SU-DHL-6 (cell line): ENCODE measurements around the gene BRPF3.

Experiments
- EZH2phosphoT487 ChIP-seq: fragments of 200-600 bp; sonication (generic), shearing (Covaris generic); conservative IDR thresholded peaks from 2 replicates; pipeline ENCODE4 v1.6.1; 2018; ENCODE audit warnings: mild to moderate bottlenecking, antibody characterized with exemption, low read length, moderate library complexity, mixed read lengths
- TF ChIP-seq, protein P1 (sequence below): fragments of 200-600 bp; sonication (generic); IDR thresholded peaks from one replicate; pipeline ENCODE4 v1.5.1; 2017; ENCODE audit warnings: antibody characterized with exemption, mild to moderate bottlenecking, low read length, moderate library complexity; ENCODE audit not compliant: insufficient read depth, poor library complexity, severe bottlenecking

DNA sequence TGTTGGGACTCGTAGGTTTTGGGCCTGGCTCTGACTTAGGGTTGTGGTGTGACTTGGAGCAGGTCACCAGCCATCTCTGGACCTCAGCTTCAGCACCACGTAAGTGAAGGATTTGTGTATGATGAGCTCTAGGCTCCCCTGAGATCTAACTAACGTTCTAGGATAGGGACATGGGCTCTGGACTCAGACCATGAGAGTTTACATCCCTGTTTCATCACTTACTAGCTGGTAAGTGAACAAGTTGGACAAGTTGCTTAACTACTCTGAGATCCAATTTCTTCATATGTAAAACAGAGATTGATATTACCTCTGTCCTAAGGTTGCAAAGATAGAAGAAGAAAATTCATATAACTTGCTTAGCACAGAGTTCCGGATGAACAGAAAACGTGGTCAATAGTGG, 53.0 kb downstream of the BRPF3 start:
- TF ChIP-seq, protein P1, sequence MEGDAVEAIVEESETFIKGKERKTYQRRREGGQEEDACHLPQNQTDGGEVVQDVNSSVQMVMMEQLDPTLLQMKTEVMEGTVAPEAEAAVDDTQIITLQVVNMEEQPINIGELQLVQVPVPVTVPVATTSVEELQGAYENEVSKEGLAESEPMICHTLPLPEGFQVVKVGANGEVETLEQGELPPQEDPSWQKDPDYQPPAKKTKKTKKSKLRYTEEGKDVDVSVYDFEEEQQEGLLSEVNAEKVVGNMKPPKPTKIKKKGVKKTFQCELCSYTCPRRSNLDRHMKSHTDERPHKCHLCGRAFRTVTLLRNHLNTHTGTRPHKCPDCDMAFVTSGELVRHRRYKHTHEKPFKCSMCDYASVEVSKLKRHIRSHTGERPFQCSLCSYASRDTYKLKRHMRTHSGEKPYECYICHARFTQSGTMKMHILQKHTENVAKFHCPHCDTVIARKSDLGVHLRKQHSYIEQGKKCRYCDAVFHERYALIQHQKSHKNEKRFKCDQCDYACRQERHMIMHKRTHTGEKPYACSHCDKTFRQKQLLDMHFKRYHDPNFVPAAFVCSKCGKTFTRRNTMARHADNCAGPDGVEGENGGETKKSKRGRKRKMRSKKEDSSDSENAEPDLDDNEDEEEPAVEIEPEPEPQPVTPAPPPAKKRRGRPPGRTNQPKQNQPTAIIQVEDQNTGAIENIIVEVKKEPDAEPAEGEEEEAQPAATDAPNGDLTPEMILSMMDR = no peak
- no peak for TF ChIP-seq EZH2phosphoT487
